GM21447 (cell line): Measurements from ENCODE around the gene B3GNT8.
"Not testable (repeated sequence)": the region's sequence is repeated elsewhere in the genome, so short reads cannot be mapped to it uniquely, and the experiment has no call there.

Experiments
- ATAC-seq: cut with Tn5 transposase; IDR thresholded peaks from one replicate; pipeline ENCODE4 v1.9.1; 2021; ENCODE audit not compliant: unreplicated experiment

Gene B3GNT8

DNA sequence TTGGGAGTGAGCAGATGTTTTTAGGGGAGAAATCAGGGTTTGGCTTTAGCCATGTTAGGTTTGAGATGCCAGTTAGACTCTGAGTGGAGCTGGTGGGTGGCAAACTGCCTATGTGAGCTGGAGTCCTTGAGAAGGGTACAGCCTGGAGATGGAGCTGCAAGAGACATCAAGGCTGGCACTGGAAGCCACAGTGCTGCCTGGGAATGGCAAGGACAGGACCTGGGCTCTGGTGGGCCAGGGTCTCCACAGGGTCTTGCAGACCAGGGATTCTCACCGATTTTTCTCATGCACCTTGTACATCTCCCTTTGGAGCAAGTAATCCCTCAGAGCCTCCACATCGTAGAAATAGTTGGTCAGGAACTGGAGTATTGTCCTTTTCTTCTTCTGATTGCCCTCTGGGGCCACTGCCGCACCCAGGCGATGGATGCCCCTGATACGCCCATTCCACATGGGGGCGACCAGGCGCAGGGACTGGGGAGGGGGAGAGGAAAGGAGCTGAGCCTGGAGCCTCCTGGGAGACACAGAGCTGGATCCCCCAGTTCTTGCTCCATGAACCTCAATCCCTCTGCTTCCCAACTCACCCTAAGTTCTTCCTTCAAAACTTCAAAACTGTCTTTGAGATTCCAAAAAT, 10.9 kb upstream of the B3GNT8 start:
- no peak for ATAC-seq

DNA sequence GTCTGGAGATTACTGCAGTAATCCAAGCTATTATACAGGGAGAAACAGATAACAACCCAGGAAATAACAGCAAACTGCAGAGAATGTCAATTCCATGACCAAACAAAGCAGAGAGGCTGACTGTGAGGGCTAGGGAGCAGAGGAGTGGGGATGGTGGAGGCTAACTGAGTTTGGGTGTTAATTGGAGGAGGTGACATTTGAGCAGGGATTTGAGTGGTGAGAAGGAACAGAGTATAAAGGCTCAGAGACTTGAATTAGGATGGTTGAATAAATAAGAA, 9.4 kb upstream of the B3GNT8 start:
- no peak for ATAC-seq

- ATAC-seq, result no peak
Measured at GRCh38 chr19:41435936-41436673, 8.9 kb upstream of the B3GNT8 start.

GRCh38 chr19:41435376-41435775, 8.2 kb upstream of the B3GNT8 start:
- not testable (repeated sequence) for ATAC-seq

DNA sequence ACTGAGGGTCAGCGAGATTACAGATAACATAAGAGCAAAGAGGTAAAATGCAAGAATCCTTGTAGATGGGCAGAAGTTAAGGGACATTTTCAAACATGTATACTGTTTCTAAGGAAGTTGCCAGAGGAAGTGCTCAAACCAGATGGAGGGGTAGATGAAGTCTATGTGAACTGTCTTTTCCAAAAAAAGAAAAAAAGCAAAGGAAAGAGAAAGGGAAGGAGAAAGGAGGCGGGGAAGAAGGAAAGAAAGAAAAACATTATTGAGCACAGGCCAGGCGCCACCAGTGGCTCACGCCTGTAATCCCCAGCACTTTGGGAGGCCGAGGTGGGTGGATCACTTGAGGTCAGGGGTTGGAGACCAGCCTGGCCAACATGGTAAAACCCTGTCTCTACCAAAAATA, 7.3 kb upstream of the B3GNT8 start:
- no peak for ATAC-seq

- ATAC-seq, result no peak
Measured at GRCh38 chr19:41433171-41433570, 6.0 kb upstream of the B3GNT8 start.

GRCh38 chr19:41431426-41432386, 4.5 kb upstream of the B3GNT8 start:
- no peak for ATAC-seq

DNA sequence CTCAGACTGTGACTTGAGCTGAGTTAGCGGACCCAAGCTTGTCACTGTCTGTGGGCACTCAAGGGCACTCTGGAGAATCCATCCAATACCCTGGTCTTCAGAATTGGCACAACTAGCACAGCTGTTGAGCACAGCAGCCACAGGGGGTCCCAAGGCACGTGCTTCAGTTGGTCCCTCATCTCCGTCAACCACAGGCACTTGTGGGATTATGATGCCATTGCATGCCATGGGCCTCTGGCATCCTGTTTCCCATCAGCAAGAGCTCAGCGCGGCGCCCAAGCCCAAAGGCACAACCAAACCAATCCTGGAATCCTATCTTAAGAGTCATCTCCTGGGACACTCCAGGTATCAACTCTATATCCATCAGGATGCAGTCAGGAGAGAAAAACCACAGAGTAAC, 3.7 kb upstream of the B3GNT8 start:
- no peak for ATAC-seq

DNA sequence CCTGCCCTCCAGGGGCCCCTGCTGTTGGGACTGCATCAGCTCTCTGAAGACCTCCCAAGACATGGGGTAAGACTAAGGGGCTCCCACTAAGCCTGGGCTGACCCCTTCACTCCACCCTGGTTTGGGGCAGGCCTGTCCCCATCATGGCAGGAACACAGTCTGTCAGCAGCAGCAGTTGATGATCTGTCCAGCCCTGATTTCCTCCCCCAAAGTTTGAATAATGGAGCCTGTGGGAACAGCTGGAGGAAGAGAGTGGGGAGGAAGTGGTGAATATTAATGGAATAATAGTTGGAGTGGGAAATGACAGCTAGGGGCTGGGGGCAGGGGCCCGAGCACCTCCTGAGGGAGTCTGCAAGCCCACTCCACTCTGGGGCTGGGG, 1.3 kb upstream of the B3GNT8 start:
- ATAC-seq, result no peak

DNA sequence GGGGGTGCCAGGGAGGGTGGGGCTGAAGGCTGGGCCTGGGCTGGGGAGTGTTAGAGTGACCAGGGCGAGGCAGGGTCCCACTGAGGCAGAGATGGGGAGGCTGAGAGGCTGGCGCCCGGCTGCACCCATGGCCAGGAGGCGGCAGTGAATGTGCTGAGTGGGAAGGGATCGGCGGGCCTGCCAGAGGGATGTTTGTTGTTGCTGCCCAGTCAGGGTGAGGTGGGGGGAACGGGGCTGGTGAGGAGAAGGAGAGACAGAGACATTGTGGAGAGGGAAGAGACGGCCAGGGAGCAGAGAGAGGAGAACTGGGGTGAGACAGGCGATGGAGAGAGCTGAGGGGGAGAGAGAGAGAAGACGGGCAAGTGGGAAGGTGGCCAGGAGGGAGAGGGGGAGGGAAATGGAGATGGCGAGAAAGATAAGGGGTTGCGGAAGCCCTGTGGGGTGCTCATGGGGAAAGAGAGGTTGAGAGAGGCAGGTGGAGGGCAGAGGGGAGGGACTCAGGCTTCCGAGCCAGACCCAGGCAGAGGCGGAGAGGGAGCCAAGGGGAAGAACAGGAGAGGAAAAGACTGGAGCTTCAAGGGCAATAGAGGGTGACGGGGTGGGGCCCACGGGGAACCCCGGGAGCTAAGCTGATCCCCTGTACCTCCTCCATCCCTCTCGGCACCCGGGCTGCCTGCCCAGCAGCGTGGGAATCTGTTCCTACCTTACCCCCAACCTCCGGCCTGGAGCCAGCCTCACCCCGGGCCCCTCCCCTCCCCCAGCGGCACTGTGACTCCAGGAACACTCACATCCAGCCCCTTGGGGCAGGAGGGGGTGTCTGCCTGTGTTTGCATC, 690 bp upstream of the B3GNT8 start:
- no peak for ATAC-seq

GRCh38 chr19:41426116-41426841, 895 bp downstream of the B3GNT8 start:
- ATAC-seq, result no peak

- ATAC-seq, result no peak
Measured at GRCh38 chr19:41425174-41426115, 1.7 kb downstream of the B3GNT8 start.

- no peak for ATAC-seq
Measured at GRCh38 chr19:41424335-41425173, 2.6 kb downstream of the B3GNT8 start.

DNA sequence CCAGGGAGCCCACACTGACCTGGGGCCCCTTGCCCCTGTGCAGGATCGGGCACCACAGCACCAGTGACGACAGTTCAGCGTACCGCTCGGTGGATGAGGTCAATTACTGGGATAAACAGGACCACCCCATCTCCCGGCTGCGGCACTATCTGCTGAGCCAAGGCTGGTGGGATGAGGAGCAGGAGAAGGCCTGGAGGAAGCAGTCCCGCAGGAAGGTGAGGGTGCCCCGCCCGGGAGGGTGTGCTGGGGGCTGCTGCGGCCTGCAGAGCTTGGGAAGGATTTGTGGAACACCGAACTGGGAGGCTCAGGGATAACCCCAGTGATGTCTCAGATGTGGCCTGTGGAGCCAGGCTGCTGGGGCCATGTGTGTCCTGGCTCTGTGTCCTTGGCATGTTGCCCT, 4.2 kb downstream of the B3GNT8 start:
- ATAC-seq, result no peak

- ATAC-seq, result no peak
Measured at GRCh38 chr19:41422456-41422855, 4.7 kb downstream of the B3GNT8 start.

- ATAC-seq, result no peak
Measured at GRCh38 chr19:41421973-41422372, 5.2 kb downstream of the B3GNT8 start.

GRCh38 chr19:41421314-41421713, 5.9 kb downstream of the B3GNT8 start:
- no peak for ATAC-seq

- no peak for ATAC-seq
Measured at GRCh38 chr19:41420101-41420880, 6.9 kb downstream of the B3GNT8 start.
